Body of pancreas (tissue), 4 donors: ENCODE results near the gene BRAF.

Experiments
- CTCF ChIP-seq, 7 experiments: fragments of 450-650 bp in 4 of 7; fragments of 200-600 bp in 3 of 7; sonication (generic) in 3 of 7; IDR thresholded peaks; one replicate each; pipeline ENCODE4 v1.5.1; 2016 to 2019; ENCODE audit warnings: antibody characterized with exemption in 7 of 7
- POLR2A ChIP-seq, 3 donors: fragments of 450-650 bp; IDR thresholded peaks; one replicate each; pipeline ENCODE4 v1.6.1; 2016; ENCODE audit warnings: antibody characterized with exemption in 3 of 3, mild to moderate bottlenecking in 2 of 3

GRCh38 chr7:140680886-140681285 is 243.8 kb downstream of the BRAF start:
- TF ChIP-seq CTCF (IDR thresholded peaks at IDR 0.05) (no peak), POLR2A (IDR thresholded peaks at IDR 0.05) (no peak)
